HG03457 (cell line): ENCODE data around the gene CD247.

Experiments
- ATAC-seq: cut with Tn5 transposase; IDR thresholded peaks from one replicate; pipeline ENCODE4 v1.9.1; 2021; ENCODE audit warnings: moderate number of reproducible peaks; ENCODE audit not compliant: unreplicated experiment

Gene CD247

DNA sequence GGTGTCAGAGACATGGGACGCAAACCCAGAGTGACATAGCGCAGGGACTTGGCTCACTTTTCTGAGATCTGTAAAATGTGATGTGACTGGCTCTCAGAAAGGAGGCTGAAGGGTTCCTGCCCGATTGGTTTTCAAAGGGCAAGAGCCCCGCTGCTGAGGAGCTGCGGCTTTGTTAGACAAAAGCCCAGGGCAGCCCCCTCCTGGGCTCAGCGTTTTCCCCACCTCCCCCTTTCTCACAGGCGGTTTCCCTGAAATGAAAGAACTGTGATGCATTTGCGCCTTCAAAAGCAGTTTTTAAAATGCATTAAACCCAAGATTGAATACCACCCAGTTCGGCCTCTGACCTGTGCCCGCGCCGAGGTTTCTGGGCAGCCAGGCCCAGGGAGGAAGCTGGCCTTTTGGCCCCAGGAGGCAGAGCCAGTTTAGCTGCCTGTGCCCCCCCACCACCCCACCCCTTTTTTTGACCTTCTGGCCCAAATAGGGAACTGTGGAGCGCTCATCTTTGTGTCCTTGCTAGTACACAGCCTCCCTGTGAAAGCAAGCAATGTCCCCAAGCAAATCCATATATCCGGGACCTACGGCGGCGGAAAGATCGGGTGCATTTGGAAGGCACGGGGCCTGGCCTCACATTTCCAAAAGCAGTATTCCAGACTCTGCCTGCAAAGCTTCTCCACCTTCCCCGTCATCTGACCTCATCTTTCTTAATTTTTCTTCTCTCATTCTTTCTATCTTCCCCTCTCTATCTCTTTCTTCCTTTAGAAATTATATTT, 28.6 kb downstream of the CD247 start:
- ATAC-seq, result no peak

DNA sequence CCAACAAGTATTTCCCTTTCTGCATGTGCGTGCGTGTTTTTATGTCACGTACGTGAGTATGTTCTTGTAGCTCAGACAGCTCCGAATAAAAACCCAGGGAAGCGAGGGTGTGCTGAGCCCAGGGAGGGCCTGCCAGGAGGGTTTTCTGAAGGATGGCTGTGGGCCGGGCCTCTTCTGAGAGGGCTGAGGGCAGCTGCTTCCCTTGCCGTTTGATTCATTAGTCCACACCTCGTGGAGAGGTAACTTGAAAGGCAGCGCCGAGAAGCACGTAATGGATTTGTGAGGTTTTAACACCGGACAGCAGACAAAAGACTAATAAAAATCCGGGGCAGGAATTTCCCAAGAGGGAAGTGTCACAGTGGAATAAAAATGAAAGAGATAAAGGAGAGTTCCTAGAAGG, 29.5 kb downstream of the CD247 start:
- ATAC-seq, result no peak

DNA sequence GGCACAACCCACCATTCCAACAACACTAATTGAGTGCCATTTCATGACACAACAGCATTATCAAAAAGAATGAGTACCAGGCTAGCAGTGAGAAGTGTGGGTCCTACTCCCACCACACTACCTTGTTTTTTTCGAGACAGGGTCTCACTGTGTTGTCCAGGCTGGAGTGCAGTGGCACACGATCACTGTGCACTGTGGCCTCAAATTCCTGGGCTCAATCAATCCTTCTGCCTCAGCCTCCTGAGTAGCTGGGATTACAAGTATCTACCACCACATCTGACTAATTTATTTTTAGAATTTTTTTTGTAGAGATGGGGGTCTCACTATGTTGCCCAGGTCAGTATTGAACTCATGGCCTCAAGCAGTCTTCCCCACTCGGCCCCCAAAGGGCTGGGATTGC, 30.7 kb downstream of the CD247 start:
- no peak for ATAC-seq

- no peak for ATAC-seq
Measured at GRCh38 chr1:167486090-167486824, 32.1 kb downstream of the CD247 start.

GRCh38 chr1:167484726-167485502, 33.4 kb downstream of the CD247 start:
- ATAC-seq, result no peak

- no peak for ATAC-seq
Measured at GRCh38 chr1:167483790-167484189, 34.5 kb downstream of the CD247 start.

DNA sequence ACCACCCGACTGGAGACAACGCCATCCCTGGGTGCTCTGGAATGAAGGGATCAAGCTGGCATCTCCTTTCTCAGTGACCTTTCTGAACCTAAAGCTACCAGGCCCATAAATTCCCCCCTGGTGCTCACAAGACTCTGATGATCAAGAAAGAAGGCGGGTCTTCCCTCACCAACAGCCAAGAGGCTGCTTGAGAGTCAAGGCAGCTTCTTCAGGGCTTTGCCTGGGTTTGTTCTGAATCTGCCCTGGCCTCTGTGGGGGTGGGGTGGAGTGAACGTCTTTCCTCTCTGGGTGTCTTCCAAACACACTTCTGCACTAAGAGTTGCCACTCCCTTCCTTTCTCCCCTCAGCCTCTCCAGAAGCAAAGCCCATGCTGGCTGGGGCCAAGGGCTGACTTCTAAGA, 36.1 kb downstream of the CD247 start:
- no peak for ATAC-seq

GRCh38 chr1:167479331-167479979, 38.9 kb downstream of the CD247 start:
- no peak for ATAC-seq

- no peak for ATAC-seq
Measured at GRCh38 chr1:167477986-167478385, 40.3 kb downstream of the CD247 start.

GRCh38 chr1:167476061-167476460, 42.3 kb downstream of the CD247 start:
- ATAC-seq, result no peak

- ATAC-seq, result no peak
Measured at GRCh38 chr1:167474191-167474641, 44.1 kb downstream of the CD247 start.

DNA sequence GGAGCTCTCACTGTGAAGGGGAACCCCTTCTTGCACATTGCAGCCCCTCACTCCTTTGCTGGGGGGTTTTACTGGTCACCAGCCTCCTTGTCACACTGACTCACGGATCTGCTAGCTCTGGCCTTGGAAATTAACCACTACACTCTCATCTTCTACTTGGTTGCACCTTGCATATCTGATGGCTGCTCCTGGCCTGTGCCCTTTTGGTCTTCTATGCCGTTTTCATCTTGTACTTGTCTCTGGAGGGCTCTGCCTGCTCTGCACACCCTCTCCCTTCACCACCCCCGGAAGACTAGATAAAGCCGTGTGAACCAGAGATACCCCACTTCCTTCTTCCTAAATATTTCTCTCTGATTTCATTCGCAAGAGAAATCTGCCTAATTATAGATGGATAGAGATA, 44.6 kb downstream of the CD247 start:
- no peak for ATAC-seq

DNA sequence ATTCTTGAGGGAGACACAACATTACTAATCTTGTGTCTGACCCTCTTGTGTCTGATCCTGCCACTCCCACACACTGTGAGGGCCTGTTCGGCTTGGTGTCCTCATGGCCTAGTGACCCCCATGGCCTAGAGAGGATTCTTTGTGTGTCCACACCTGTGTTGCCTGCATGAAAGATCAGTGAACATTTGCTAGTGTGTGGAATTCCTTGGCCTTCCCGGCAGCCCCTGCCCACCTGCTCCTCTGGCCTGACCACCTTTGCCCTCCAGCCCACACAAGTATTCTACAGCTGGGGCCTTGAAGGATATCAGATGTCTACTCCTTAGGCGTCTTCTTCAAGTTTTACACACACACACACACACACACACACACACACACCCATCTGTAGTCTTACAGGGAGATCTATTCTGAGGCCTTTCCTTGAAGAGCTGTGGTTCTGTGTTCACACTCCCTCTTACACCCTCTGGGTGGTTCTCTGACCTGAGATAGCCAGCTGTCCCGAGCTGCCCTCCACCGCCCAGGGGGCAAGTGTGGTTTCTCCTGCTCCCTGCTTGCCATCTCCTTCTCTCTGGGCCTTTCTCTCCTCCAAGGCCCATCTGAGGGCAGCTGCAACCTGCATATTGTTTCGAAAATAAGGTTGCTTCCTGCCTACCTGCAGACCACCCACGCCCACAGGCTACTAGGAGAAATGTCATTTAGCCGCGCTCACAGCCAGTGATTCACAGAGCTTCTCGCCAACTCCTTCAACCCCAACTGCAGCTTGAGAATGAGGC, 45.4 kb downstream of the CD247 start:
- no peak for ATAC-seq

DNA sequence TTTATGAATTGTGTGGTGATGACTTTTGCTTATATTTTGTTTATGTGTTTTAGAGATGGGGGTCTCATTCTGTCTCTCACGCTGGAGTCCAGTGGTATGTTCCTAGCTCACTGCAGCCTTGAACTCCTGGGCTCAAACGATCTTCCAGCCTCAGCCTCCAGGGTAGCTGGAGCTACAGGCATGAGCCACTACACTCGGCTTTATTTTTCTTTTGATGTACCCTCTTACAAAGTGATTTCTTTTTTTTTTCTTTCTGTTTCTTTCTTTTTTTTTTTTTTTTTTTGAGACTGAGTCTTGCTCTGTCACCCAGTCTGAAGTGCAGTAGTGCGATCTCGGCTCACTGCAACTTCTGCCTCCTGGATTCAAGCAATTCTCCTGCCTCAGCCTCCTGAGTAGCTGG, 46.8 kb downstream of the CD247 start:
- no peak for ATAC-seq

GRCh38 chr1:167469280-167469965, 48.9 kb downstream of the CD247 start:
- no peak for ATAC-seq

DNA sequence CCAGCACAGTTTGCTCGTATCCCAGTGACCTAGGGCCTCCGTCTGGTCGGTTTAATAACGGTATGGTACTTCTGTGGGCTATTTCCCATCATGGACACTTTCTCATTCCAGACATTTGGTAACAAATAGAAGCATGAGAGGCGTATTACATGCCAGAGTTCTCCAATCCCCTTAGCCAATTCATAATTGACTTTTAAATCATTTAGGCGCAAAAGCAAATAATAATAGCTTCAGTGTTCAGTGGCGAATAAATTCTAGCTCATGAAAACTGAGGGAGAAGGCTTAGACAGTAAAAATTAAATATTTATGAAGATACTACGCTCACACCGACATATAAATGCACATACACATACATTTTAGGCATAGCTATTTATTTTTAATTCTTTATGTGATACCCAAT, 50.6 kb downstream of the CD247 start:
- no peak for ATAC-seq

GRCh38 chr1:167467126-167467710, 51.1 kb downstream of the CD247 start:
- ATAC-seq, result no peak

- ATAC-seq, result no peak
Measured at GRCh38 chr1:167465743-167466142, 52.6 kb downstream of the CD247 start.

DNA sequence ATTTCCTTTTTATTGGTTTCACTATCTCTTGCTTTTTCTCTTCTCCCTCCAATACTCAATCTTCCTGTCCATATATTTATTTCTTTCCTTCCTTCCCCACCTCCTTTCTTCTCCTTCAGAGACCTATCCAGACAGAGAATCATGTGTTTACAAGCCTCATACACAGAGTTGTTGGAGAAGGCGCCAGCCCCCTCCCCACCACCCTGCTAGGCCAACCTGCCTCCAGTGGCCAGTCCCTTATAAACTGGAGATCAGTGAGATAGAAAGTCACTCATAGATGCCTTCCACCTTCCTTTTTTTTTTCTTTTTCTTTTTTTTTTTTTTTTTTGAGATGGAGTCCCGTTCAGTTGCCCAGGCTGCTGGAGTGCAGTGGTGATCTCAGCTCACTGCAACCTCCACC, 53.3 kb downstream of the CD247 start:
- no peak for ATAC-seq
